A673 (cell line): Measurements from ENCODE around the gene MDK. TPM values are rescaled to one million over a fixed set of nuclear protein-coding genes. Genes with fewer than 3 reads are reported as not detected.

ENCODE experiments used
- BruUV-seq: library from RNA; stranded (reverse); fragments of 400-500 nt; replicated peaks from 2 replicates; lab custom pipeline; 2021; lab: Mats Ljungman, UMichigan
- CTCF ChIA-PET: fragments of 300-600 bp; sonication (Branson Sonifier 250); formaldehyde crosslinking; loops from one replicate; lab custom pipeline; 2022; ENCODE audit warnings: antibody characterized with exemption; lab: Charles Lee
- POLR2A ChIA-PET: fragments of 300-600 bp; sonication (Branson Sonifier 250); formaldehyde crosslinking; loops from one replicate; lab custom pipeline; 2022; ENCODE audit warnings: antibody characterized with exemption; ENCODE audit not compliant: low non-redundant PET; lab: Charles Lee
- DNase-seq: peaks from one replicate; pipeline ENCODE4 v3.0.0-alpha.2; 2015; ENCODE audit warnings: low spot score
- H3K27ac ChIP-seq: fragments of 200-600 bp; sonication (generic); 2 replicates; pipeline ENCODE4 v1.5.1; 2016; ENCODE audit warnings: mixed run types, low read depth, mild to moderate bottlenecking, mixed read lengths, antibody characterized with exemption, low read length; ENCODE audit not compliant: poor library complexity, severe bottlenecking
- H3K27me3 ChIP-seq: fragments of 200-600 bp; sonication (generic); replicated peaks from 2 replicates; pipeline ENCODE4 v1.6.1; 2017; ENCODE audit warnings: mixed run types, low read depth, mild to moderate bottlenecking, mixed read lengths, antibody characterized with exemption, low read length; ENCODE audit not compliant: insufficient read depth, poor library complexity
- H3K36me3 ChIP-seq: fragments of 200-600 bp; sonication (generic); 2 replicates; pipeline ENCODE4 v1.6.1; 2016; ENCODE audit warnings: mixed run types, mild to moderate bottlenecking, mixed read lengths, antibody characterized with exemption, low read length; ENCODE audit not compliant: insufficient read depth, poor library complexity, severe bottlenecking
- H3K4me1 ChIP-seq: fragments of 200-600 bp; sonication (generic); 2 replicates; pipeline ENCODE4 v1.6.1; 2017; ENCODE audit warnings: mixed run types, mild to moderate bottlenecking, mixed read lengths, antibody characterized with exemption, low read length; ENCODE audit not compliant: insufficient read depth, poor library complexity, severe bottlenecking
- H3K4me3 ChIP-seq: fragments of 200-600 bp; sonication (generic); 2 replicates; pipeline ENCODE4 v1.5.1; 2016; ENCODE audit warnings: low read depth, mixed run types, mild to moderate bottlenecking, mixed read lengths, low read length; ENCODE audit not compliant: poor library complexity, severe bottlenecking
- H3K9me3 ChIP-seq: fragments of 200-600 bp; sonication (generic); 2 replicates; pipeline ENCODE4 v1.6.1; 2016; ENCODE audit warnings: mixed run types, low read depth, mild to moderate bottlenecking, mixed read lengths, antibody characterized with exemption, low read length; ENCODE audit not compliant: poor library complexity, severe bottlenecking
- EZH2 ChIP-seq: fragments of 200-600 bp; sonication (generic); IDR thresholded peaks from 2 replicates; pipeline ENCODE4 v1.6.1; 2017; ENCODE audit warnings: borderline replicate concordance, low read depth, mild to moderate bottlenecking, mixed read lengths, antibody characterized with exemption, low read length; ENCODE audit not compliant: poor library complexity, severe bottlenecking
- intact Hi-C: fragments of 100-400 bp; cut with micrococcal nuclease; formaldehyde crosslinking; loops from one replicate; pipeline ENCODE4 v1.10.0; 2022; ENCODE audit not compliant: unreplicated experiment
- total RNA-seq: library from RNA; stranded (reverse); gene quantifications from 2 replicates; pipeline ENCODE4 v1.2.3, GENCODE V29; 2021
- TF ChIP-seq, protein P1 (sequence below): fragments of 300-800, 200-600 bp; sonication (generic); conservative IDR thresholded peaks from 2 replicates; pipeline ENCODE4 v1.5.1; 2017; ENCODE audit warnings: low read depth, mild to moderate bottlenecking, antibody characterized with exemption, low read length, moderate library complexity, mixed read lengths

MDK gene
- total RNA-seq, 1 experiment from 2014 or later: 252 TPM

DNA sequence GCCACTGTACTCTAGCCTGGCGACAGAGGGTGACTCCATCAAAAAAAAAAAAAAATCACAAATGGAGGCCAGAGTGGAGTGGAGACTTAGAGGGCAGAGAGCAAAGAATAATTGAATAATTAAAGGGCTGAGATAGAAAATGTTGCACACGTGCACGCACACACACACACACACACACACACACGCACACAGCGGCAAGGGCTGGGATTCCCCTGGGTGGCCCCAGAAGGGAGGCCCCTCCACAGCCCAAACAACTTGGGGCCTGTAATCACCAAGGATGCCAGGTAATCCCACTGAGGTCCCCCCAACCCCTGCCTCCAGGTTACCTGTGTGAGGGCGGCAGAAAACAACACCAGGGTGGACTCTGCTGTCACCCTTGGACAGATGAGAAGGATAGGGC, 46.2 kb upstream of the MDK start:
- ChIA-PET POLR2A (interaction anchor here (0.6 kb wide), 2 partner anchors 40 to 1202 kb away, joined by 3 read pairs; no protein-coding TSS in a partner anchor), CTCF (interaction anchor here (1.1 kb wide), 1 partner anchor 26 kb away, joined by 3 read pairs; no protein-coding TSS in a partner anchor)
- Histone ChIP-seq H3K36me3 (no peaks in the 10 kb centered on the region), H3K27me3 (peaks cover 14% of the 10 kb centered on the region), H3K4me3 (no peak overlapping the region), H3K4me1 (peaks cover 53% of the 10 kb centered on the region), H3K27ac (no peak overlapping the region), H3K9me3 (no peaks in the 10 kb centered on the region)
- intact Hi-C loops: no loop called here
- no peak for DNase-seq
- BruUV-seq: no TSS peak
- no peak for TF ChIP-seq EZH2
- TF ChIP-seq, protein P1, sequence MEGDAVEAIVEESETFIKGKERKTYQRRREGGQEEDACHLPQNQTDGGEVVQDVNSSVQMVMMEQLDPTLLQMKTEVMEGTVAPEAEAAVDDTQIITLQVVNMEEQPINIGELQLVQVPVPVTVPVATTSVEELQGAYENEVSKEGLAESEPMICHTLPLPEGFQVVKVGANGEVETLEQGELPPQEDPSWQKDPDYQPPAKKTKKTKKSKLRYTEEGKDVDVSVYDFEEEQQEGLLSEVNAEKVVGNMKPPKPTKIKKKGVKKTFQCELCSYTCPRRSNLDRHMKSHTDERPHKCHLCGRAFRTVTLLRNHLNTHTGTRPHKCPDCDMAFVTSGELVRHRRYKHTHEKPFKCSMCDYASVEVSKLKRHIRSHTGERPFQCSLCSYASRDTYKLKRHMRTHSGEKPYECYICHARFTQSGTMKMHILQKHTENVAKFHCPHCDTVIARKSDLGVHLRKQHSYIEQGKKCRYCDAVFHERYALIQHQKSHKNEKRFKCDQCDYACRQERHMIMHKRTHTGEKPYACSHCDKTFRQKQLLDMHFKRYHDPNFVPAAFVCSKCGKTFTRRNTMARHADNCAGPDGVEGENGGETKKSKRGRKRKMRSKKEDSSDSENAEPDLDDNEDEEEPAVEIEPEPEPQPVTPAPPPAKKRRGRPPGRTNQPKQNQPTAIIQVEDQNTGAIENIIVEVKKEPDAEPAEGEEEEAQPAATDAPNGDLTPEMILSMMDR: no peak

DNA sequence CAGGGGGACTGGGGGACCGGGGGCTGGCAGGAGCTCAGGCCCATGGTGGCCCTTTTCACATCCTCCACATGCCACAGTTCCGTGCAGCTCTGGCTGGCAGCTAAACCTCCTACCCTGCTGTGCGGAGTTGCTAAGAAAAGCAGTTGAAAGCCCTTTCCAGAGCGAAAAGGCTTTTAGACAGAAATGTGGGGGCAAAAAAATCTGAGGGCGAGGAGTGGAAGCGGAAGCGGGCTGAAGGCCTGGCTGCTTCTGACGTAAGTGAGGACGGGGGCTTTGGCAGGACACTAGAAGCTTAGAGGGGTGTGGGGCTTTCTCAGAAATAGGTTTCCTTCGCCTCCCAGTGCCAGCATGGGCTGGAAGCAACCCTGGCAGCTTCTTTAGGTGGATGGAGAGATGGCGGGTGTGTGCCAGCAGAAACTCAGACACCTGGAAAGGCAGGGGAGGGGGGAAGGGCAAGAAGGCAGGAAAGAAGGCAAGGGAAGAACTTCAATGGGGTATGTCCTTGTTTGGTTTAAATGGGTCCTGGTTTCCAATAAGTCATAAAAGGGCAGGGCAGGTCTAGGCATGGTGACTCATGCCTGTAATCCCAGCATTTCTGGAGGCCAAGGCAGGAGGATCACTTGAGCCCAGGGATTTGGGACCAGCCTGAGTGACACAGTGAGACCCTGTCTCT, 45.4 kb upstream of the MDK start:
- no peak for TF ChIP-seq EZH2
- TF ChIP-seq, protein P1: no peak
- no peaks in the 10 kb centered on the region for H3K36me3 ChIP-seq
- no TSS peak for BruUV-seq
- H3K9me3 ChIP-seq: no peaks in the 10 kb centered on the region
- DNase-seq: peak; percentile 56
- intact Hi-C loops: no loop called here
- CTCF ChIA-PET: interaction anchor here (1.0 kb wide), 1 partner anchor 11 kb away, joined by 3 read pairs; the partner anchor contains the start of gene DGKZ
- peaks cover 14% of the 10 kb centered on the region for H3K27me3 ChIP-seq
- H3K4me3 ChIP-seq: no peak overlapping the region
- peak overlapping the region; percentile 1 for H3K27ac ChIP-seq
- peaks cover 45% of the 10 kb centered on the region for H3K4me1 ChIP-seq
- POLR2A ChIA-PET: interaction anchor here (0.6 kb wide), 1 partner anchor 41 kb away, joined by 3 read pairs; no protein-coding TSS in a partner anchor

DNA sequence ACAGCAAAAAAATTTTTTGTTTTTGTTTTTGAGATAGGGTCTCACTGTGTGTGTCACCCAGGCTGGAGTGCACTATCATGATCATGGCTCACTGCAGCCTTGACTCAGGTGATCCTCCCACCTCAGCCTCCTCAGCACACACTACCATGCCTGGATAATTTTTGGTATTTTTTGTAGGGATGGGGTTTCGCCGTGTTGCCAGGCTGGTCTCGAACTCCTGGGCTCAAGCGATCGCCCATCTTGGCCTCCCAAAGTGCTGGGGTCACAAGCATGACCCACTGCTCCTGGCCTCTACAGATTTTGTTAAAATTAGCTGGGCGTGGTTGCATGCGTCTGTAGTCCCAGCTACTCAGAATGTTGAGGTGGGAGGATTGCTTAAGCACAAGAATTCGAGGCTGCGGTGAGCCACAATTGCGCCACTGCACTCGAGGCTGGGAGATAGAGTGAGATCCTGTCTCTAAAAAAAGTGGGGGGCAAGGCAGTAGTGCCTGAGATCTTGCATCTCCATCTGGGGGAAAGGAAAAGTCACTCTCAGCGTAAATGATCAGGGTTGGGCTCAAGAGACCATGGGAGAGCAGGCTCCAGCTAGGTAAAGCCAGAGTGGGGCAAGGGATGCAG, 44.8 kb upstream of the MDK start:
- DNase-seq: no peak
- ChIA-PET CTCF (interaction anchor here (1.0 kb wide), 1 partner anchor 11 kb away, joined by 3 read pairs; the partner anchor contains the start of gene DGKZ), POLR2A (no interaction called here)
- no peaks in the 10 kb centered on the region for H3K36me3 ChIP-seq
- no peak overlapping the region for H3K4me3 ChIP-seq
- no TSS peak for BruUV-seq
- H3K27me3 ChIP-seq: peaks cover 14% of the 10 kb centered on the region
- intact Hi-C loops: no loop called here
- no peaks in the 10 kb centered on the region for H3K9me3 ChIP-seq
- H3K27ac ChIP-seq: no peak overlapping the region
- TF ChIP-seq EZH2: no peak
- TF ChIP-seq, protein P1: no peak
- H3K4me1 ChIP-seq: peaks cover 42% of the 10 kb centered on the region
